MCF 10A (cell line): ENCODE results near the gene KCNJ6. TPM values are rescaled to one million over a fixed set of nuclear protein-coding genes. Genes with fewer than 3 reads are reported as not detected.

ENCODE experiments used
- Bru-seq: library from RNA; stranded (reverse); fragments of 400-500 nt; gene quantifications from one replicate; lab custom pipeline; 2021; lab: Mats Ljungman, UMichigan
- BruChase-seq, 2 experiments: library from RNA; stranded (reverse); fragments of 400-500 nt; gene quantifications; one replicate each; lab custom pipeline; 2021; lab: Mats Ljungman, UMichigan
- BruUV-seq: library from RNA; stranded (reverse); fragments of 400-500 nt; replicated peaks from 2 replicates; lab custom pipeline; 2021; lab: Mats Ljungman, UMichigan
- CTCF ChIA-PET: fragments of 300-600 bp; sonication (Branson Sonifier 250); formaldehyde crosslinking; extraction: SDS; loops from one replicate; lab custom pipeline; 2021; ENCODE audit warnings: antibody characterized with exemption, inconsistent platforms; lab: Yijun Ruan, JAX
- POLR2A ChIA-PET: fragments of 300-600, 350-650 bp; sonication (Branson Sonifier 250); formaldehyde crosslinking; extraction: SDS; loops from one replicate; lab custom pipeline; 2020; ENCODE audit warnings: antibody characterized with exemption, inconsistent platforms; lab: Yijun Ruan, JAX
- DNase-seq: peaks from one replicate; pipeline ENCODE4 v3.0.0-alpha.2; 2018; ENCODE audit not compliant: unreplicated experiment
- H3K27ac Mint-ChIP-seq: one replicate; pipeline ENCODE4 v1.8.0; 2022; ENCODE audit warnings: mild to moderate bottlenecking, low read depth, mixed read lengths; ENCODE audit not compliant: unreplicated experiment
- H3K27me3 Mint-ChIP-seq: one replicate; pipeline ENCODE4 v1.8.0; 2022; ENCODE audit warnings: mixed read lengths; ENCODE audit not compliant: insufficient read depth, unreplicated experiment
- H3K36me3 Mint-ChIP-seq: one replicate; pipeline ENCODE4 v1.8.0; 2022; ENCODE audit warnings: mild to moderate bottlenecking, moderate library complexity, mixed read lengths; ENCODE audit not compliant: insufficient read depth, unreplicated experiment
- H3K4me1 Mint-ChIP-seq: one replicate; pipeline ENCODE4 v1.8.0; 2022; ENCODE audit warnings: mixed read lengths; ENCODE audit not compliant: insufficient read depth, unreplicated experiment
- H3K4me3 Mint-ChIP-seq: one replicate; pipeline ENCODE4 v1.8.0; 2022; ENCODE audit warnings: mild to moderate bottlenecking, moderate library complexity, mixed read lengths; ENCODE audit not compliant: unreplicated experiment
- H3K9me3 Mint-ChIP-seq: one replicate; pipeline ENCODE4 v1.8.0; 2022; ENCODE audit warnings: mixed read lengths; ENCODE audit not compliant: unreplicated experiment
- CTCF ChIP-seq: fragments of 200-600 bp; IDR thresholded peaks from one replicate; pipeline ENCODE4 v1.8.0; 2022; ENCODE audit warnings: antibody characterized with exemption, mild to moderate bottlenecking; ENCODE audit not compliant: unreplicated experiment
- intact Hi-C: fragments of 100-400 bp; cut with micrococcal nuclease; formaldehyde crosslinking; loops from 2 replicates; pipeline ENCODE4 v1.14.1; 2022
- long read RNA-seq: library from polyadenylated mRNA; stranded (forward); transcript quantifications from one replicate; pipeline ENCODE4 v2.0.0, GENCODE V29; 2022
- total RNA-seq: library from RNA; stranded (reverse); gene quantifications from 2 replicates; pipeline ENCODE4 v1.2.3, GENCODE V29; 2022

KCNJ6 gene
- 0.20 and 0.28 TPM in 2 replicates for total RNA-seq
- percentile 17 among the genes with signal in this experiment for Bru-seq, nascent RNA
- percentile 10 among the genes with signal in this experiment for BruChase-seq, experiment 1, labeled RNA remaining after a 6-hour chase
- BruChase-seq, experiment 2, labeled RNA remaining after a 2-hour chase: percentile 13 among the genes with signal in this experiment
- long read RNA-seq, full-length matches to known transcripts: 1 of 1 reads
- long read RNA-seq, partial matches to known transcripts: 0 of 1 reads
- long read RNA-seq, other reads (novel, unspliced or antisense): 0 of 1 reads

GRCh38 chr21:37916310-37917051 is at the start of gene KCNJ6:
KCNJ6 (minus strand) TSS chr21:37916457; CDS start chr21:37840682, 75,775 bp downstream.
- peak; percentile 48 for DNase-seq
- H3K36me3 Mint-ChIP-seq: no peaks in the 10 kb centered on the region
- H3K4me3 Mint-ChIP-seq: peak within 1 kb of the TSS; percentile 70
- ChIA-PET POLR2A (no interaction called here), CTCF (interaction anchor here (0.6 to 1.1 kb wide), 3 partner anchors 38 to 106 kb away, joined by 3 to 6 read pairs (median 3); no protein-coding TSS in a partner anchor)
- peak; percentile 84 for TF ChIP-seq CTCF
- BruUV-seq: no TSS peak
- peaks cover 31% of the 10 kb centered on the region for H3K27me3 Mint-ChIP-seq
- peaks cover 11% of the 10 kb centered on the region for H3K4me1 Mint-ChIP-seq
- intact Hi-C loops: loop anchor here (1.0 to 2.0 kb wide), 4 partner anchors 157 to 440 kb away; no protein-coding TSS in a partner anchor
- H3K9me3 Mint-ChIP-seq: no peaks in the 10 kb centered on the region
- H3K27ac Mint-ChIP-seq: no peak within 1 kb of the TSS

GRCh38 chr21:37965088-37965805 is 49.0 kb upstream of the KCNJ6 start:
- no peak for TF ChIP-seq CTCF
- Mint-ChIP-seq H3K4me1 (no peaks in the 10 kb centered on the region), H3K4me3 (no peak overlapping the region), H3K9me3 (no peaks in the 10 kb centered on the region), H3K27me3 (no peaks in the 10 kb centered on the region), H3K27ac (no peak overlapping the region), H3K36me3 (no peaks in the 10 kb centered on the region)
- CTCF ChIA-PET: no interaction called here
- POLR2A ChIA-PET: interaction anchor here (1.9 kb wide), 1 partner anchor 12 kb away, joined by 5 read pairs; no protein-coding TSS in a partner anchor
- DNase-seq: no peak
- no TSS peak for BruUV-seq
- intact Hi-C loops: no loop called here

GRCh38 chr21:37958537-37958936 is 42.3 kb upstream of the KCNJ6 start:
- H3K4me1 Mint-ChIP-seq: no peaks in the 10 kb centered on the region
- ChIA-PET POLR2A (no interaction called here), CTCF (no interaction called here)
- no TSS peak for BruUV-seq
- H3K27me3 Mint-ChIP-seq: peaks cover 32% of the 10 kb centered on the region
- intact Hi-C loops: no loop called here
- DNase-seq: no peak
- H3K27ac Mint-ChIP-seq: no peak overlapping the region
- H3K36me3 Mint-ChIP-seq: no peaks in the 10 kb centered on the region
- H3K9me3 Mint-ChIP-seq: no peaks in the 10 kb centered on the region
- TF ChIP-seq CTCF: no peak
- H3K4me3 Mint-ChIP-seq: no peak overlapping the region
